ENCODE results near the gene PHLDA2.

Gene PHLDA2

GRCh38 chr11:2926611-2927051 lies 2.6 kb downstream of the PHLDA2 start:
- H3K36me3 ChIP-seq (ENCODE audit: control insufficient read depth, low read length): no peaks in the 10 kb centered on the region
- no peak for TF ChIP-seq EZH2phosphoT487 (IDR thresholded peaks at IDR 0.05; ENCODE audit: borderline replicate concordance, low read length)
- no peak for TF ChIP-seq CTCF (IDR thresholded peaks at IDR 0.05; ENCODE audit: low read depth, low read length, poor library complexity, severe bottlenecking)
- no peaks in the 10 kb centered on the region for H3F3A ChIP-seq (ENCODE audit: control insufficient read depth, insufficient read depth)
- no peak overlapping the region for H3K27ac ChIP-seq (ENCODE audit: low read depth, low read length)
- no peaks in the 10 kb centered on the region for H3K9me3 ChIP-seq (ENCODE audit: control insufficient read depth, insufficient read depth, low read length)
- no peak overlapping the region for H3K4me3 ChIP-seq (ENCODE audit: low read length)
- no peak overlapping the region for H3K4me2 ChIP-seq (ENCODE audit: low read length)
- H4K20me1 ChIP-seq (ENCODE audit: control insufficient read depth, insufficient read depth, low read depth, low read length): no peaks in the 10 kb centered on the region; the same call in 1 of the 2 replicates
- peaks cover 10% of the 10 kb centered on the region for H3K4me1 ChIP-seq (ENCODE audit: control insufficient read depth, low read length)
- no peaks in the 10 kb centered on the region for H3K79me2 ChIP-seq (ENCODE audit: control insufficient read depth, low read length)
- peaks cover 25% of the 10 kb centered on the region for H3K27me3 ChIP-seq (ENCODE audit: control insufficient read depth, low read length)
- H3K9me2 ChIP-seq (replicated peaks; ENCODE audit: control insufficient read depth, low read length): no peaks in the 10 kb centered on the region

GRCh38 chr11:2924821-2925675 lies 4.2 kb downstream of the PHLDA2 start:
- H3K79me2 ChIP-seq (ENCODE audit: control insufficient read depth, low read length): no peaks in the 10 kb centered on the region
- H3K9me2 ChIP-seq (replicated peaks; ENCODE audit: control insufficient read depth, low read length): no peaks in the 10 kb centered on the region
- TF ChIP-seq CTCF (IDR thresholded peaks at IDR 0.05; ENCODE audit: low read depth, low read length, poor library complexity, severe bottlenecking) (no peak), EZH2phosphoT487 (IDR thresholded peaks at IDR 0.05; ENCODE audit: borderline replicate concordance, low read length) (no peak)
- no peaks in the 10 kb centered on the region for H3K9me3 ChIP-seq (ENCODE audit: control insufficient read depth, insufficient read depth, low read length)
- H3K4me3 ChIP-seq (ENCODE audit: low read length): no peak overlapping the region
- peaks cover 16% of the 10 kb centered on the region for H3K27me3 ChIP-seq (ENCODE audit: control insufficient read depth, low read length)
- no peak overlapping the region for H3K27ac ChIP-seq (ENCODE audit: low read depth, low read length)
- peaks cover 3% of the 10 kb centered on the region for H3K4me1 ChIP-seq (ENCODE audit: control insufficient read depth, low read length)
- no peak overlapping the region for H3K4me2 ChIP-seq (ENCODE audit: low read length)
- no peaks in the 10 kb centered on the region for H4K20me1 ChIP-seq (ENCODE audit: control insufficient read depth, insufficient read depth, low read depth, low read length)
- no peaks in the 10 kb centered on the region for H3F3A ChIP-seq (ENCODE audit: control insufficient read depth, insufficient read depth)
- H3K36me3 ChIP-seq (ENCODE audit: control insufficient read depth, low read length): no peaks in the 10 kb centered on the region

DNA sequence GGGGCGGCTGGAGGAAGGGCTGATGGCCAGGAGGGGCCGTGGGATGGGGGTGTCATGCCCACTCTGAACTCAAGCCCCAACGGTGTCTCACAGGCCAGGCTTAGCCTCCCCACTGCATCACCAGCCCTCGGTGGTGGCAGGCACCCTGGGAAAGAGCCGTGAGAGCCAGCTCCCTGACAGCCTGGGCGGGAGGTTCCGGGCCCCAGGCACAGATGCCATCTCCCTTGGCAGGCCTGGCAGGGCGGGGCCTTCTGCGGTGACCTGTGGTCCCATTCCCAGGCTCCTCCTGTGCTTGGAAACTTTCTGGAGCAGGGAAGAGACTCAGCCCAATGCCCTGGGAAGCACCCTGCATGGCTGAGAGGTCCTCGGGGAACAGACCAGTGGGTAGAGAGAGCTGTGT lies 4.8 kb downstream of the PHLDA2 start:
- Histone ChIP-seq H3K4me2 (ENCODE audit: low read length) (no peak overlapping the region), H3K9me3 (ENCODE audit: control insufficient read depth, insufficient read depth, low read length) (no peaks in the 10 kb centered on the region), H3K4me3 (ENCODE audit: low read length) (no peak overlapping the region), H3K36me3 (ENCODE audit: control insufficient read depth, low read length) (no peaks in the 10 kb centered on the region), H3K4me1 (ENCODE audit: control insufficient read depth, low read length) (no peaks in the 10 kb centered on the region), H3F3A (ENCODE audit: control insufficient read depth, insufficient read depth) (no peaks in the 10 kb centered on the region), H3K9me2 (replicated peaks; ENCODE audit: control insufficient read depth, low read length) (no peaks in the 10 kb centered on the region), H3K79me2 (ENCODE audit: control insufficient read depth, low read length) (no peaks in the 10 kb centered on the region), H4K20me1 (ENCODE audit: control insufficient read depth, insufficient read depth, low read depth, low read length) (no peaks in the 10 kb centered on the region), H3K27ac (ENCODE audit: low read depth, low read length) (no peak overlapping the region), H3K27me3 (ENCODE audit: control insufficient read depth, low read length) (peaks cover 9% of the 10 kb centered on the region)
- TF ChIP-seq EZH2phosphoT487 (IDR thresholded peaks at IDR 0.05; ENCODE audit: borderline replicate concordance, low read length) (no peak), CTCF (IDR thresholded peaks at IDR 0.05; ENCODE audit: low read depth, low read length, poor library complexity, severe bottlenecking) (no peak)

Measured in DOHH2 (cell line).